ENCODE measurements around the gene SLC12A7.

SLC12A7 gene

DNA sequence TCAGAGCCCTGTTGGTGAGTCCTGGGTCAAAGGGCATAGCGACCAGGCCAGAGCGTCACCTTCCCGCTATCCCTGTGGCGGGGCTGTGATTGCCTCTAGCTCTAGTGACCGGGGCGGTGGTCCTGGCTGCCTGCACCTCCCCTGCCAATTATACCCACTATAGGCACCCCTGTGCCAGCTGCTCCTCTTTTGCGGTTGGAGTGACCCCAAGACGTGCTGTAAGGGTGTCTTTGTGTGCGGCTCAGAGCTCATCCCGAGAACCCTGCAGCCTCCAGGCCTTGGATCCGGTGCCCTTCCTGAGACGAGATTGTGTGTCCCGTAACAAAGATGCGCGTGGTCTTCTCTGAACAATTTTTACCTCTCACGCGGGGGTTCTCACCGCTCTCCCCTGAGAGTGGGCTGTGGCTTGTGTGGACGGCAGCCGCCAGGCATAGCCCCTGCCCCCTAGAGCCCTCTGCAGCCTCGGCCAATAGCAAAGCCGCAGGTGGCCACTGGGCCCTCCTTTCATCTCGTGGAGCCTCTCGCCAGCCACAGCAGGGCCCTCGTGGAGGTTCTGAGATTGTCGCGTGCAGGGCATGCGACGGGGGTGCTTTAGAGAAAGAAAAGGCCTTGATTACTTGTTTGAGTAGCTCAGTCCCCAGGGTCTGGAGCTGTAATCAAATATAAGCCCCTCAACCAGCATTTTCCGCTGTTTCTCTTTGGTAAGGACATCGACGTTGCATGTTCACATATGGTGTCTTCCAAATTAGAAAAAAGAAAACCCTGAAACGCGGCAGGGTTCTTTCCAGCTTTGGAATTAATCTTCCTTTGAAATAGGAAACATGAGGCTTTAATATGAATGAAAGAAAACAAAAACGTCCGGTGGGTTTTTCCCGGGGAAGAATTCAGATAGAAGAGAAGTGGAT lies 92.6 kb downstream of the SLC12A7 start:
- DNase-seq (ENCODE audit: low read depth) = no peak

- no peak for DNase-seq (ENCODE audit: low read depth)
Observed at GRCh38 chr5:1018596-1018995, 93.3 kb downstream of the SLC12A7 start.

DNA sequence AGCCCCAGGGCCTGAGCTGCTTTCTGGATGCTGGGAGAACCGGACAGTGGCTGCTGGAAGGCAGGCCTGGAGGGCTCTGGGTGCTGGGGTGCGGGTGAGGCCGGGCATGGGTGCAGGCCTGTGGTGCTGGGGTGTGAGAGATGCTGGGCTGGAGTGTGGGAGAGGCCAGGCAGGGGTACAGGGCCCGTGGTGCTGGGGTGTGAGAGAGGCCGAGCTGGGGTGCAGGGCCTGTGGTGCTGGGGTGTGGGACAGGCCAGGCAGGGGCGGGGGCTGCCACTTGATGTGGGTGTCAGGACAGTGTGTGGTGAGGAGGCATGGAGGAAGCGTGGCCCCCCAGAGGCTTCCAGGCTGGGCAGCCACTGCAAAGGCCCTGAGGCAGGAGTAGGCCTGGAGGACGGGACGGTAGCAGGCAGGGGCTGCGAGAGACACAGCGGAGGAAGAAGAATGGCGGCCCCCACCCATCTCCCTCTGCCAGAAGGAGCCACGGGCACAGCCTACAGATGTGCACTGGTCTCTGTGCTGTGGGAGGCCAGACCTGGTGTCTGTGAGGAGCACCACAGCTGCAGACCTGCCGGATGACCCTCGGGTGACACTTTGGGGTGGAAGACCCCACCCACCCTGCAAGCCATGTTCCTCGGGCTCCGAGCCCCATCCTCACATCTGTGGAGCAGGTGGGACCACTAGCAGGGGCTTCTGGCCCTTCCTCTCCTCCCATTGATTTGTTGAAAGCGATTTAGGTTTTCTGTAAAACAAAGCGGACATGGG lies 94.0 kb downstream of the SLC12A7 start:
- DNase-seq (ENCODE audit: low read depth) = no peak

DNA sequence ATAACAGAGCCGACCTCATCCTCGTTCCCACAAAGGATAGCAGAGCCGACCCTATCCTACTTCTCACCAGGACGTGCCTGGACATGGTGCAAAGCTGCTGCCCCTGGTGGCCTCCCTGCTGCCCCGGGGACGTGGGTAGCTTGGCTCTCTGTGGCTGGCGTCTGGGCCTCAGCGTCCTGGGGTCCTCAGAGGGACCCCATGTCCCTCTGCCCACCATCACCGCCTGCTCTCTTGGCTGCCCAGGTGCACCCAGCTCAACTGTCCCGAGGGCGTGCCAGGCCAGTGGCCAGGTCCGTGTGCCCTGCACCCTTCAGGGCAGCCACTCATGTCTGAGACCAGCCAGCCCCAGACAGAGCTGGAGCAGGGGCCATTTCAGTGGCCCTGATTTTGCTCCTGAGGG lies 94.8 kb downstream of the SLC12A7 start:
- no peak for DNase-seq (ENCODE audit: low read depth)

DNA sequence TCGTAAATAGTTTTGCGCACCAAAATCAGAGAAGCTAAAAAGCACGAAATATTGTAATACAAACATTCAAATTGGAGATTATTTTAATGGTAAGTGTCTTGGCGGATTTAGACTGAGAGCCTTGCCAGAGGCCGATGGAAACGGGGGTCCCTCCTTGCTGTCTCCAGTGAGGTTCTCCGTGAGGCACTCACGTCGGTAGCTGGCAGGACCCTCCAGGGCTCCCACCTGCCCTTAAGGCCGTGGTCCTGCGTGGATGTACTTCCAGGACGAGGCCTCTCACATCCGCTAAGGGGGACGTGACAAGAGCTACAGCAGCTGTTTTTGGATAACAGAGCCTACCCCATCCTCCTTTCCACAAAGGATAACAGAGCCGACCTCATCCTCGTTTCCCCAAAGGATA lies 95.4 kb downstream of the SLC12A7 start:
- DNase-seq (ENCODE audit: low read depth) = no peak

DNA sequence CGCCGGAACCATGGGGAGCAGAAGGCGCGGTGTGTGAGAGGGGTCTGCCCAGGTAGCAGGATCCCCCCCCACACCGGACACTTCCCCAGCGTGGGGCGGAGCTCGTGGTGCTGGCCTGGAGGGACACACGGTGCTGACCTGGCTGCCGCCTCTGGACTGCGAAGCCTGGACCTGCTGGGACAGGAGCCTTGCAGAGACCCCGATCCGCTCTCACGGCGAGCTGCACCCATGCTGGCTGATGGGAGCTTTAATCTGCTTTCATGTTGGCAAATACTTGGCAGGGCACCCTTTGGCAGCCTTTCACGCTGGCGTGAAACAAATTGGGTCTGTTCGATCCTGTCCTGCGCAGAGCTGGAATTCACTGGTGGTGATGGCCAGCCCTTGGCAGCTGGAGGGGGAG lies 95.8 kb downstream of the SLC12A7 start:
- no peak for DNase-seq (ENCODE audit: low read depth)

- DNase-seq (ENCODE audit: low read depth) = no peak
Observed at GRCh38 chr5:1015507-1015906, 96.4 kb downstream of the SLC12A7 start.

DNA sequence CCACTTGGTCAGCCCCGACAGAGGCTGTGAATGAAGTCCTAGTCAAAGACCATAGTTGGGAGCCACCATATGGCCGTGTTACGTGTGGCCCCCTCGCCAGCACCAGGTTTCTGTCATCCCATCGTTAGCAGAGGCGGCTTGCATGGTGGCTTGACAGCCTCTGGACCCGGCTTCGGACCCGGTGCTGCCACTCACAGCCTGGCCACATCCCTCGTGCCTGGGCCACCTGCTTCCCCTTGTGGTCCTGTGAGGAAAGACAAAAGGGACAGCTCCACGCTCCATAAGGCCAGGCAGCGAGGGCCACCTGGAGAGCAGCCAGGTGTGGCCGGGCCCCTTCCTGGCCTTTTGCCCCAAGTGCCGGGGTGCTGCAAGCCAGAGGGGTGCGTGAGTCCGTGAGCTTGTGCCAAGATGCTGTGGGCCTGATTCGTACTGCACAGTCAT lies 97.1 kb downstream of the SLC12A7 start:
- DNase-seq (ENCODE audit: low read depth) = no peak

DNA sequence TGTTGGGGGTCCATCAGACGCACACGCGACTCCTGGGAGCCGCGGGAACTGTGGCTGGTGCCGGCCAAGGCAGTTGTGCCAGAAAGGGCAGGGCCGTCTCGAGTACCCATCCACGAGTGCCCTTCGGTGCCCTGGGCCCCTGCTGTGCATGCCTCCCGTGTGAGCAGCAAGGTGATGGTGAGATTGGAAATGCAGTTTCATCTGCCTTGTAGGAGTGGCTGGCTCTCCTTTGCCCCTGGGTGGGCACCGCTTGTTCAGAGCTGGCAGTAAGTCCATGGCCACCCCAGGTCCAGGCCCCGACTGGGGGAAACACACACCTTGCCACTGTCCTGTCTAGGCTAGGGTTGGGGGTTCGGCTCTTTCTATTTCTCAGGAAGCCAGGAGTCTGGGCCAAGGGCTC lies 97.5 kb downstream of the SLC12A7 start:
- no peak for DNase-seq (ENCODE audit: low read depth)

- no peak for DNase-seq (ENCODE audit: low read depth)
Observed at GRCh38 chr5:1013948-1014301, 97.9 kb downstream of the SLC12A7 start.

DNA sequence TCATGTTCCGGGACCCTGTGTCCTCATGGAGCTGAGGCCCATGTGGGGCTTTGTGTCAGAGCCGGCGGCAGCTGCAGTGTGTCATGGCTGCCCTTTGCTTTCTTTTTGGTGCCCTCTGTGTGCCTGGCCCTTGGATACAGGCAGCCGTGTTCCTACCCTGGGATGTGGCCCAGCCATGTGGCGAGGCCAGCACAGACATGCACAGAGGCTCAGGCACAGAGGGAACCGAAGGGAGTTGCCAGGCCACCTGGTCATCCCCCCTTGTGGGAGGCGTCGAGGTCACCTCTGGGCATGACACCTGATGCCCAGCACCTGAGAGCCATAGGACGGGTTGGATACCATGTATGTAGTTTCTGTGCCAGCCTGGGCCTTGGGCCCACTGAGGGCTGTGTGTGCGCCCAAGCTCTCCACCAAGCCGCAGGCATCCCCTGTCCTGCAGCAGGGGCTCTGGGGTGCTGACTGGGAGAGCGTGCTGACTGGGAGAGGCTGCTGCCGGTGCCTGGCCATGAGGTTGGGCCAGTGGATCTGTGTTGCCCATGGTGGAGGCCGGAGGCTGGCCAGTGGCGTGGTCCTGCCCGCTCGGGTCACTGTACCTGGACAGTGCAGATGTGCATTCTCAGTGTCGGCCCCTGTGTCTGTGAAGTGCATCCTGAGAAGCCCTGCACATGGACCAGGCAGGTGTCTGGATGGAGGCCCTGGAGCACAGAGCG lies 98.5 kb downstream of the SLC12A7 start:
- DNase-seq (ENCODE audit: low read depth) = no peak

DNA sequence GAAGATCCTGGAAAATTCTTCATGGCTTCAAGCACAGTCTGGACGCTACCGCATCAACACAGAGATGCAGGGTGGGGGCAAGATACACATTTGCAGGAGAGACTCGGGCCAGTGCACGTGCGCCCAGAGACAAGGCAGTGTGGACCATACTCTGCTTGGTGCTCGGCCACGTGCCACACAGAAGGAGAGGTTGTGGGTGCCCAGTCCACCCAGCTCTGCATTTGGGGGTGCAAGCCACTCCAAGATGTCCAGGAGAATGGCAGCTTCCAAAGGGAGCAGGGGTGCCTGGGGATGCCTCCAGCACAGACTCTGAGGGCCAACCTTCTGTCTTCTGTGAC lies 99.0 kb downstream of the SLC12A7 start:
- no peak for DNase-seq (ENCODE audit: low read depth)

GRCh38 chr5:1012313-1012841 lies 99.5 kb downstream of the SLC12A7 start:
- DNase-seq (ENCODE audit: low read depth) = no peak

DNA sequence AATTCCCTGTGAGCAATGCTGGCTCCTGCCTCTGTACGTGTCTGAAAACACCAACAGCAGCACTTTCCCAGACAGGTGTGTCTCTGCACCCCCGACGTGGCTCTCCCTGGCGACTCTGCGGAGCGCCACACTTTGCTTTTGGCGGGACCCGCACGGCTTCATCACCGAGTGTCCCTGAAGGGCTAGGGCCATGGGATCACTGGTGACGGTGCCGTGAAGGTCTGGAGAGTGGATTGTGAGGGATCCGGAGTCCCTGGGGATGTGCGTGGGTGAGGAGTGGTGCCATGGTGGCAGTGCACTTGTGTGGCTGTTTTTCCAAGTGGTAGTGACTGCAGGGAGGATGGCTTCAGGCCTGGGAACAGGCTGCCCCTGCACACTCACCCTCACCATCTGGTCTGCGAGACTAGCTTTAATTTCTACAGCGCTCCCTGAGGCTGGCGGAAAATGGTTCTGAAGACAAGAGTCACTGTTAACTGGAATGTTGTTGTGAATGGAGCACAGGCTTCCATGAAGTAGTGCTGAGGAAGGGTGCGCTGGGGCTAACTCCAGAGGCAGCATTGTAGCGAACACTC lies 100.0 kb downstream of the SLC12A7 start:
- DNase-seq (ENCODE audit: low read depth) = no peak

DNA sequence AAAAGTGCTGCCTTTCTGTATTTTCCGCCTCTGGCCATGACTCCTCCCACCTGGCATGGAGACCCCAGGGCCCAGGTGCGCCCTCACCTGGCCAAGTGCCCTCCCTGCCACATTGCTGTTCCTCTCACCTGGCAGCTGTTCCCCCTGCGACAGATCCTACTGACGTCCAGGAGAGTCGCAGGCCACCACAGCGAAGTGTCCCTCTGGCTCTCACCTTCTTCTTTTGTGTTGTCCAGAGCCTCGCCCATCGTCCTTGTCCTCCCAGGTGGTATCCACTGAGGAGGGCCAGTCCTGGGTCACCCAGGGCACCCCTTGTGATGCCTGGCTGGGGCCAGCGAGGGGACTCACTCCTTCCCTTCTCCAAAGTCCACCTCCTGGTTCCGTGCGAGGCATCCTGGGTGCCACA lies 100.6 kb downstream of the SLC12A7 start:
- DNase-seq (ENCODE audit: low read depth) = no peak

DNA sequence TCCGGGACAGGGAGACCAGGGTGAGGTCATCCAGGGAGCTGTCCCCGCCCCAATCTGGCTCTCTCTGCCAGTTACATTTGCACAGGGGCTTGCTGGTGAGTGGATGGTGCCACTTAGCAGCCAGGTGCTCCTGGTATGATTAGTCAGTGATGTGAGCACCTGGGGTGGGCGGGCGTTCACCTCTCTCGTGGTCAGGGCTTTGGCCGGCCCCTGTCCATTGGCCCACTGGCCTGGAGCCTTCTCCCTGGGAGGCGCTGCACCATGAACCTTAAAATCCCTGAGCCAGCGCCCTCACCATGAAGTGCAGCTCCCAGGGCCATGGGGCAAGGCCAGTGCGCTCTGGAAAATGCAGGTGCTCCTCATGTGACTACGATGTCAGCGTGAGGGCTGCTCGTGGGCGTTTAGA lies 101.2 kb downstream of the SLC12A7 start:
- no peak for DNase-seq (ENCODE audit: low read depth)

DNA sequence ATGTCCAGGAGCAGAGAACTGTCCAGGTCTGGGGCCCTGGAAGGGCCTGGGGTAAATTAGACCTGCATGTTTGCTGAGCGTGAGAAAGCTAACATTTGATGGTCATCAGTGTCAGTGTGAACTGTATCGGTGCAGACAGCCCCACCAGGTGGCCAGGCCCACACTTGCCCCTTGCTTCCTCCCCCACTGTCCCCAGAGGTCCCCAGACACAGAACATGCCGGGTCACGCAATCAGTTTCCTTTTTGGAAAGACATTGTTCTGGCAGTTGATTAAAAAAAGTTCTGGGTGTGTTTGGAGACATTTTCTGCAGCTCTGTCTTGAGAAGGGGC lies 101.7 kb downstream of the SLC12A7 start:
- no peak for DNase-seq (ENCODE audit: low read depth)

GRCh38 chr5:1009359-1010180 lies 102.3 kb downstream of the SLC12A7 start:
- no peak for DNase-seq (ENCODE audit: low read depth)

DNA sequence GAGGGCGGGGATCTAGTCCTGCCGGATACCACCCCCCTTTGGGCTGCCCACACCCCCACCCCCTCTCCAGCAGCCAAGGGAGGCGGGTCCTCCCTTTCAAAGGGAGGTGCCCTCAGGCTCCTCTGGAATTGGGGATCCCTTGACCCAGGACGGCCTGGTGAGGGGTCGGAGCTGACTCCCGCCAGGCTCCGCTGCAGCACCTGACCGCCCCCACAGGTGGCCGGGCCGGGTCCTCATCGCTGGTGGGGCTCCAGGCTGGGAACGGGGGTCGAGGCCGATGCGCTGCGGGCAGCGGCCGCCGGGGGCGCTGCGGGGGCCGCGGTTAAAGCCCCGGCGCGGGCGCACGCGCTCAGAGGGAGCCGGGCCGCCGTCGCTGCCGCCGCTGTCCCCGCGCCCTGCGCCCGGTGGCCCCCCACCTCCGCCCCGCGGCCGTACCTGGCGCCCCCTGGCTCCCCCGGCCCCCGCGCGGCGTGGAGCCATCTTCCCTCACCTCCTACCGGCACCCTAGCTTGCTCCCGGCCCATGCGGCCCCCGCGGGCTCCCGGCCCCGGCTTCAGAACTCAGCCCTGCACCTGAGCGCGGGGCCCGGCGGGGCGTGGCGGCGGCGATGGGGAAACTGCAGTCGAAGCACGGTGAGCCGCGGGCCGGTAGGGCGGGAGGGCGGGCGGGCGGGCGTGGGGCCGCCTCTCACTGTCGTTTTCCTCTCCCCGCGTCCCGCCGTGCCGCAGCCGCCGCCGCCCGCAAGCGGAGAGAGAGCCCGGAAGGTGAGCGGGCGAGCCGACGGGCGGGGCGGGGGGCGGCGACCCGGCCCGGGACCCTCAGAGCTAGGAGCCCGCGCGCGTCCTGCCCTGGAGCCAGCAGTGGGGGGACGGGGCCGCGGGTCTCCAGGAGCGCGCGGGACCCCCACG lies 103.2 kb downstream of the SLC12A7 start, which contains the start of gene NKD2:
TSS of gene NKD2 (plus strand) at position 352 of the 908 bp plus-strand sequence. CDS start at position 608, 256 bp downstream.
- no peak for DNase-seq (ENCODE audit: low read depth)

All from non-pigmented ciliary epithelial cell (primary cell).